IMR-90 (cell line): ENCODE results near the gene EPB41L1. TPM values are rescaled to one million over a fixed set of nuclear protein-coding genes. Genes with fewer than 3 reads are reported as not detected.

Experiments used
- ATAC-seq: fragments of 200-7000 bp; cut with Tn5 transposase; 2 replicates; pipeline ENCODE4 v1.9.1; 2020; ENCODE audit warnings: low read depth, mild to moderate bottlenecking, moderate library complexity
- BruUV-seq: library from RNA; stranded (reverse); fragments of 400-500 nt; replicated peaks from 2 replicates; lab custom pipeline; 2021; lab: Mats Ljungman, UMichigan
- CTCF ChIA-PET: fragments of 300-600 bp; formaldehyde crosslinking; extraction: SDS; loops from one replicate; lab custom pipeline; 2021; ENCODE audit warnings: antibody characterized with exemption; lab: Yijun Ruan, JAX
- POLR2A ChIA-PET: fragments of 300-600 bp; sonication (Branson Sonifier 250); formaldehyde crosslinking; loops from one replicate; lab custom pipeline; 2022; ENCODE audit warnings: antibody characterized with exemption; ENCODE audit not compliant: unreplicated experiment; lab: Charles Lee
- DNase-seq: peaks from one replicate; pipeline ENCODE4 v3.0.0; 2013
- H2AFZ ChIP-seq: replicated peaks from 2 replicates; pipeline ENCODE3; 2013; ENCODE audit warnings: low read length, mild to moderate bottlenecking; ENCODE audit not compliant: poor library complexity
- H2AK5ac ChIP-seq: 2 replicates; pipeline ENCODE4 v1.6.1; 2013; ENCODE audit warnings: low read depth, low read length, inconsistent platforms
- H2AK9ac ChIP-seq: replicated peaks from 2 replicates; pipeline ENCODE3; 2013; ENCODE audit warnings: mild to moderate bottlenecking, low read depth, low read length, moderate library complexity; ENCODE audit not compliant: poor library complexity
- H2BK120ac ChIP-seq: 2 replicates; pipeline ENCODE4 v1.6.1; 2013; ENCODE audit warnings: low read depth, low read length, inconsistent platforms
- H2BK15ac ChIP-seq: 3 replicates; pipeline ENCODE4 v1.6.1; 2013; ENCODE audit warnings: low read depth, low read length, inconsistent platforms
- H2BK20ac ChIP-seq: 2 replicates; pipeline ENCODE4 v1.6.1; 2013; ENCODE audit warnings: low read depth, mild to moderate bottlenecking, inconsistent platforms, low read length, moderate library complexity
- H2BK5ac ChIP-seq: 2 replicates; pipeline ENCODE4 v1.6.1; 2013; ENCODE audit warnings: mild to moderate bottlenecking, low read depth, low read length, inconsistent platforms; ENCODE audit not compliant: poor library complexity, severe bottlenecking
- H3K14ac ChIP-seq: replicated peaks from 2 replicates; pipeline ENCODE4 v1.6.1; 2013; ENCODE audit warnings: low read depth, low read length, inconsistent platforms
- H3K18ac ChIP-seq: 2 replicates; pipeline ENCODE4 v1.6.1; 2013; ENCODE audit warnings: low read depth, low read length, control low read depth
- H3K23ac ChIP-seq: 2 replicates; pipeline ENCODE4 v1.6.1; 2013; ENCODE audit warnings: low read depth, low read length, inconsistent platforms
- H3K27ac ChIP-seq: 2 replicates; pipeline ENCODE4 v1.5.1; 2013; ENCODE audit warnings: mild to moderate bottlenecking, control low read depth, low read length; ENCODE audit not compliant: insufficient read depth
- H3K27me3 ChIP-seq: 2 replicates; pipeline ENCODE4 v1.6.1; 2013; ENCODE audit warnings: low read length; ENCODE audit not compliant: control insufficient read depth, insufficient read depth
- H3K36me3 ChIP-seq: 2 replicates; pipeline ENCODE4 v1.6.1; 2013; ENCODE audit warnings: low read length, mixed read lengths; ENCODE audit not compliant: control insufficient read depth, insufficient read depth
- H3K4ac ChIP-seq: 2 replicates; pipeline ENCODE4 v1.6.1; 2013; ENCODE audit warnings: low read depth, low read length, inconsistent platforms
- H3K4me1 ChIP-seq: 2 replicates; pipeline ENCODE4 v1.6.1; 2013; ENCODE audit warnings: low read length, mixed read lengths; ENCODE audit not compliant: control insufficient read depth, insufficient read depth
- H3K4me2 ChIP-seq: 2 replicates; pipeline ENCODE4 v1.6.1; 2013; ENCODE audit warnings: low read depth, mild to moderate bottlenecking, control low read depth, low read length, moderate library complexity
- H3K4me3 ChIP-seq: 2 replicates; pipeline ENCODE4 v1.5.1; 2013; ENCODE audit warnings: low read depth, mild to moderate bottlenecking, control low read depth, low read length, moderate library complexity; ENCODE audit not compliant: insufficient read depth
- H3K56ac ChIP-seq: 2 replicates; pipeline ENCODE4 v1.6.1; 2013; ENCODE audit warnings: low read length, inconsistent platforms; ENCODE audit not compliant: insufficient read depth; ENCODE audit errors: extremely low read depth
- H3K79me1 ChIP-seq, 2 experiments: 2 replicates each; pipeline ENCODE4 v1.6.1; 2013; ENCODE audit warnings: low read length in 2 of 2, inconsistent platforms in 1 of 2, low read depth in 1 of 2
- H3K9ac ChIP-seq: 2 replicates; pipeline ENCODE4 v1.6.1; 2013; ENCODE audit warnings: low read depth, low read length, control low read depth
- H3K9me1 ChIP-seq: 2 replicates; pipeline ENCODE4 v1.6.1; 2013; ENCODE audit warnings: low read length, inconsistent platforms; ENCODE audit not compliant: insufficient read depth
- H3K9me3 ChIP-seq: 2 replicates; pipeline ENCODE4 v1.6.1; 2013; ENCODE audit warnings: low read length; ENCODE audit not compliant: control insufficient read depth, insufficient read depth
- H4K20me1 ChIP-seq: 2 replicates; pipeline ENCODE4 v1.6.1; 2013; ENCODE audit warnings: low read length, inconsistent platforms; ENCODE audit not compliant: insufficient read depth
- H4K5ac ChIP-seq: 2 replicates; pipeline ENCODE4 v1.6.1; 2013; ENCODE audit warnings: mild to moderate bottlenecking, low read depth, low read length, control low read depth
- H4K8ac ChIP-seq, 2 experiments: 2 replicates each; pipeline ENCODE4 v1.6.1; 2013; ENCODE audit warnings: low read depth in 2 of 2, low read length in 2 of 2, control low read depth in 1 of 2, inconsistent platforms in 1 of 2
- H4K91ac ChIP-seq: 2 replicates; pipeline ENCODE4 v1.6.1; 2013; ENCODE audit warnings: low read depth, low read length, inconsistent platforms; ENCODE audit not compliant: insufficient read depth
- RAD21 ChIP-seq: IDR thresholded peaks from 2 replicates; pipeline ENCODE4 v1.6.1; 2012; ENCODE audit warnings: low read length, improper control_type of control experiment
- WGBS, 2 experiments: methylation state at CpG; one replicate each; pipeline versions ENCODE4 v1.1.5 to v1.1.7; 2013; ENCODE audit warnings: missing lambda C conversion rate in 2 of 2; ENCODE audit not compliant: insufficient read length in 1 of 2; ENCODE audit errors: extremely low coverage in 2 of 2; 5-methylcytosine and 5-hydroxymethylcytosine counted together
- dilution Hi-C: fragments of 300-500 bp; cut with HindIII; formaldehyde crosslinking; loops from one replicate; pipeline ENCODE4 v1.14.3; 2018; ENCODE audit warnings: low sequenced_read_pairs; ENCODE audit not compliant: unreplicated experiment
- in situ Hi-C: fragments of 300-500 bp; cut with MboI; formaldehyde crosslinking; loops from 3 replicates; pipeline ENCODE4 v1.14.3; 2019; ENCODE audit warnings: low sequenced_read_pairs, inconsistent platforms, mixed read lengths
- intact Hi-C: fragments of 100-400 bp; cut with micrococcal nuclease; formaldehyde crosslinking; loops from 2 replicates; pipeline ENCODE4 v1.10.0; 2022
- polyA plus RNA-seq, 3 experiments: library from polyadenylated mRNA; depleted of rRNA; stranded (reverse); fragments of >200 nt; gene quantifications; 2 replicates each; pipeline ENCODE4 v1.2.3, GENCODE V29; 2012; ENCODE audit warnings: low replicate concordance in 1 of 3
- total RNA-seq: library from RNA; depleted of rRNA; stranded (reverse); fragments of >200 nt; gene quantifications from 2 replicates; pipeline ENCODE4 v1.2.3, GENCODE V29; 2012

EPB41L1 gene
- total and polyA plus RNA-seq, 2 of the 4 experiments (the other 2 are of a cell fraction) = 12.5 to 33.7 TPM

- no peak overlapping the region for H2AK5ac ChIP-seq
- H3K9me3 ChIP-seq = no peaks in the 10 kb centered on the region
- H3K4me3 ChIP-seq = no peak overlapping the region
- no peak overlapping the region for H3K56ac ChIP-seq
- H3K4ac ChIP-seq = no peak overlapping the region
- in situ Hi-C loops = no loop called here
- ChIA-PET POLR2A (no interaction called here), CTCF (interaction anchor here (0.6 kb wide), 1 partner anchor 641 kb away, joined by 3 read pairs; no protein-coding TSS in a partner anchor)
- DNase-seq = no peak
- H2BK120ac ChIP-seq = no peak overlapping the region
- H3K4me1 ChIP-seq = no peaks in the 10 kb centered on the region
- H2BK15ac ChIP-seq = no peak overlapping the region
- H3K27me3 ChIP-seq = peaks cover 19% of the 10 kb centered on the region
- H3K79me1 ChIP-seq = no peaks in the 10 kb centered on the region
- no peaks in the 10 kb centered on the region for H4K20me1 ChIP-seq
- no peak overlapping the region for H3K23ac ChIP-seq
- dilution Hi-C loops = no loop called here
- H3K27ac ChIP-seq = no peak overlapping the region
- H3K4me2 ChIP-seq = no peak overlapping the region
- no peak overlapping the region for H4K8ac ChIP-seq
- H3K36me3 ChIP-seq = no peaks in the 10 kb centered on the region
- H3K18ac ChIP-seq = no peak overlapping the region
- H2BK5ac ChIP-seq = no peak overlapping the region
- no peak for ATAC-seq
- H3K9me1 ChIP-seq = no peaks in the 10 kb centered on the region
- no peak for TF ChIP-seq RAD21
- no peak overlapping the region for H2AFZ ChIP-seq
- no peak overlapping the region for H3K9ac ChIP-seq
- BruUV-seq = no TSS peak
- no peak overlapping the region for H2BK20ac ChIP-seq
- intact Hi-C loops = no loop called here
- H4K5ac ChIP-seq = no peak overlapping the region
- no CpG with 5 or more reads among the region's 1 CpG for WGBS, 2 experiments
- H2AK9ac ChIP-seq = no peak overlapping the region
- H4K91ac ChIP-seq = no peak overlapping the region
- H3K14ac ChIP-seq = no peak overlapping the region
These were observed 46.7 kb upstream of the EPB41L1 start for GRCh38 chr20:36107881-36108280.
